Inferior parietal cortex (tissue), 1 donor: ENCODE data around the gene BSPRY.
"Not testable (repeated sequence)": the region's sequence is repeated elsewhere in the genome, so short reads cannot be mapped to it uniquely, and the experiment has no call there.

Experiments used
- DNase-seq: peaks from one replicate; pipeline ENCODE4 v3.0.0-alpha.2; 2016; ENCODE audit errors: extremely low spot score

The BSPRY gene

DNA sequence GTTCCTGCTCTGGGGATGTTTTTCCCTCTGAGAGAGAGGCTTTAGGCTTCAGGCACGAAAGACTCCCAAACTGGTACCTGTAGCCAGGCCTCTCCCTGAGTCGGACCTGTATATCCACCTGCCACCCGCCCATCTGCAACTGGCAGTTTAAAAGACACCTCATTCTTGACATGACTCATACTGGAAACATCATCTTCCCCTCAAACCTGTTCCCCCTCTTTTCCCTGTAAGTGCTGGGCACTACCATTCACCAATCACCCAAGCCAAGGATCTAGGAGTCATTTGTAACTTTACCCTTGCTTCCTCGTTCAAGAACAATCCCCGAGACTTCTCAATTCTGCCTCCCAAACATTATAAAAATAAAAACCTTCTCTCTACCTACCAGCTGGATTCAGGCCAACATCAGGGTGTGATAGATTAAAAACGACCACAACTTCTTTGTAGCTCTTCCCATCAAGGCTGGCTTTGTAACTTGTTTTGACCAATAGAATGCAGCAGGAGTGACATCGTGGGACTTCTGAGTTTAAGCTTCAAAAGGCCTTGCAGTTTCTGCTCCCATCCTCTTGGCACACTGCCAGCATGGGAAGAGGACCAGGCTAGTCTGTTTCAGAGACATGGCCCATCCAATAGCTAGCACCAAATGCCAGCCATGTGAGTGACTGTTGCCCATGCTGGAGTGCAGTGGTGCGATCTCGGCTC lies 7.5 kb upstream of the BSPRY start:
- DNase-seq: no peak

DNA sequence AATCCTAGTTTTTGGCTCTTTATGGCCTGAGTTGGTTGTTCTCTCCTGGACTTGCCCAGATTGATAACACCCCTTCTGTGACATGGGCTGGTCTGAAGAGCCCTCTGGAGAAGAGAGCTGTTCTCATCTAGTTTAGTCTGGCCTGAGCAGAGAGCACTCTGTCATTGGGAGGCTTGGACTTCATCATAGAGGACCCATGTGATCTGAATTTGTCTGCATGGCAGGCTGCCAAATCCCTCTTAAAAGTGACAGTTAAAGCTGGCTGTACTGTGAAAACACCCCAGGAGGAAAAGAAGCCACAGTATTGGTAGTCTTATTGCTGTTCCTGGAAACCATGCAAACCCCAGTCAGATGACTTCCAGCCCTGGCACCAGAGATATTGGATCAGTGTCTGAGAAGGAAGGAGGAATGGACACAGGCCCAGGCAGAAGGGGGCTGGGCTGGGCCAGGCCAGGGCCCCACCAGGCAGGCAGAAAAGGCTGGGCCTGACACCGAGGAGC lies 5.6 kb upstream of the BSPRY start:
- DNase-seq: peak; percentile 84

DNA sequence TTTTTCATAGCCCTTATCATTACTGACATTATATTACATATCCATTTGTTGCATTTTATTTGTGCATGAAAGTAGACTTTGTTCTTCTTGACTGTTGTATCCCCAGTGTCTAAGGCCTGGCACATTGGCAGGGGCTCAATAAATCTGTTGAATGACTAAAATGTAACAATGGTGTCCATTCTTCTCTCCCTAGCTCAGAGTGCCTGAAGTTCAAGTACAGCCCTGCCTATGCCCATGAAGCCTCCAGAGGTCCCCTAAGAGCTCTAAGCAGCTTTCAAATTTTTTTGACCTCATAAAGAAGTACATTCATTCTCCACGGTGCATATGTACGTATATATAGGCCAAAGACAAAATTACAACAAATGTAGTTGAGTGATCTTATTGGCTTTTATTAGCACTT lies 4.2 kb upstream of the BSPRY start:
- DNase-seq: peak; percentile 22

DNA sequence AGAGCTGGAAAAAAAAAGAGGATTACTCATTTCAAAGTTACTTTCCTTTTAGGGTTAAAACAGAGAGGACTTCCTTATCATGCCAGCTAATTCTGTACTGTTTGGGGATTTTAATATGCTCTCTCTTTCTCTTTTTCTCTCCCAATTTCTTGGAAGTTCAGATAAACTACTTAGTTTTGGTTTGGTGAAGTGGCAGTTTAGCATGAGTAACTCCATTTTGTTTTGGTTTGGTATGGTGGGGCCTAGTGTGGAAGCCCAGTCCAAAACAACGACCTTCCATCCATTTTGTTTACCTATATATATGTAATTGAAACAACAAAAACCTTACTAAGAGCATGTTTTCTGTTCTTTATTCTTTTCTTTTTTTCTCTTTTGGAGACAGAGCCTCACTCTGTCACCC lies 3.7 kb upstream of the BSPRY start:
- DNase-seq: no peak

DNA sequence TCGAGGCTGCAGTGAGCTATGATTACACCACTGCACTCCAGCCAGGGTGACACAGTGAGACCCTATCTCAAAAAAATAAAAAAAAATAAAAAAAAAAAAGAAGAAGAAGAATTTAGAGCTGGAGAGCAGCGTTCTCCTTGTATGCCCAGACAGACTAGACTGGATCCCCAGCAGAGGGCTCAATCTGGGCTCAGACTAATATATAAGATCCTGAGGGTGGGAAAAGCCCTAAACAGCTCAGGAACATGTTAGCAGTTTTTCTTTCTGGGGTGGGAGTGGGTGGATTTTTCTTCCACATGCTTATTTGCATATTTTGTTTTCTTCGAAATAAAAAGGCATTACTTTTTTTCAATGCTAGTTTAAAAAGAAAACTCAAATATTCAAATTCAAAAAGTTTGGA lies 904 bp upstream of the BSPRY start:
- DNase-seq: no peak

DNA sequence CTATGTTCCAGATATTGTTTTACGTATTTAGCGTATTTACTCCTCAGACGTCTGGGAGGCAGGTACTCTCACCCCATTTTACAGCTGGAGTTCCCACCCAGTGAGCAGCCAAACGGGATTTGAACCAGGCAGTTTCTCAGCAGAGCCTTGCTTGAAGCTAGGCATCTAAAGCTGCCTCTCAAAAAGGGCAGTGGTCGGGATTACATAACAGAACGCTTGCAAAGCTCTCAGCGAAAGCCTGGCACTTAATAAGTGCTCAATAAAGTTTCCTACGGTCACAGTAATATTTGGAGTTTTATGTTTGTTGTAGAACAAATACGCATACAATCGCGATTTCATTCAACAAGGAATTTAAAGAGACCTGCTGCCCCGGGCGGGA lies 286 bp upstream of the BSPRY start:
- DNase-seq: no peak

DNA sequence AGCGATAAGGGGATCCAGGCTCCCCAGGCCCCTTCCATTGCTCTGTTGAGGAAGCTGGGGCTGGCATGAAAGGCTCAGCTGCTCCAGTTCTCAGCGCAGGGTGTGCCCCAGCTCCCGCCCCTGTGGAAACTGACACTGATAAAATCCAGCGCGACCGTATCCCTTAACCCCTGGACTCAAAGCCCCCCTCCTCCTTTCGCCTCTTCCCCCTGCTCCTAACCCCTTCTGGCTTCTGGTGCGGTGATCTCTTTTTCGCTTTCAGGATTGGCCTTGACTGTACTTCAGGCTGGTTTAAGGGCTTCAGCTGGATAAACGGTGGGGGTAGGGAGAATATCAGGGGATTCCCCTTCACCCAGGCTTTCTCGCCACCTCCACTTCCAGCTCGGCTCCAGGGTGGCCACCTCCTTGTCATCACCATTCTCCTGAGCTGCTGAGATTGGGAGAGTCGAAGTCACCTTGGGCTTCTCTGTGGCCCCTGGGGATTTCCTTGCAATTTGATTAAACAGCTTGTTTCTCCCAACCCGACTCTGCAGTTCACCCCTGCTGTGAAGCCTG lies 843 bp downstream of the BSPRY start:
- no peak for DNase-seq

DNA sequence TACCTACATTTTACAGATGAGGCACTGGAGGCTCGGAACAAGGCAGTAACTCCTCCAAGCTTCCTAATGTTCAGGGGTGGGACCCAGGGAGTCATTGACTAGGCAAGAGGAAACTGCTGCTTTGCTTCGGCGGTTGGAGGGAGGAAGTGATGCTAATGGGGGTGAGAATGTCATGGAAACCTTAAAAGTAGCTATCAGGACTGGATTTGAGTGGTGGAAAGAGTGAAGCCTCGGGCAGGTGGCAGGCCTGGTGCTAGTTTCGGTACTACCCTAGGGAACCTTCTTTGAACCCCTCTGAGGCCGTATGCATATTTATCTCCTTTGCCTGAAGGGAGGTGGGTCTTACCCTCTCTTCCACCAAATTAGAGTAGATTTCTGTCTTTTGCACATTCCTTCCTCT lies 1.6 kb downstream of the BSPRY start:
- DNase-seq: no peak

DNA sequence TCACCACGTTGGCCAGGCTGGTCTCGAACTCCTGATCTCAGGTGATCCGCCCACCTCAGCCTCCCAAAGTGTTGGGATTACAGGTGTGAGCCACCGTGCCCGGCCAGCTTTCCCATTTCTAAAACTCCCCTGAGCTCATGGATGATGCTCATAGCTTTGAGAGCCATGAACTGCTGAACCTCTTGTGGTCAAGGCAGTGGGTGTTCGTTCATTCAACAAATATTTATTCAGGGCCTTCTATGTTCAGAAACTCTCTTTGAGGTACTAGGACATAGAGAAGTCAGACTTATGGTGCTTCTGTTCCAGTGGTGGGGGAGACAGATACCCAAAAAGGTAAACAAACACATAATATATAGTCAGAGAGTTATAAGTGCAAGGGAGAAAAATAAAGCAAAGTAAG lies 2.7 kb downstream of the BSPRY start:
- no peak for DNase-seq

DNA sequence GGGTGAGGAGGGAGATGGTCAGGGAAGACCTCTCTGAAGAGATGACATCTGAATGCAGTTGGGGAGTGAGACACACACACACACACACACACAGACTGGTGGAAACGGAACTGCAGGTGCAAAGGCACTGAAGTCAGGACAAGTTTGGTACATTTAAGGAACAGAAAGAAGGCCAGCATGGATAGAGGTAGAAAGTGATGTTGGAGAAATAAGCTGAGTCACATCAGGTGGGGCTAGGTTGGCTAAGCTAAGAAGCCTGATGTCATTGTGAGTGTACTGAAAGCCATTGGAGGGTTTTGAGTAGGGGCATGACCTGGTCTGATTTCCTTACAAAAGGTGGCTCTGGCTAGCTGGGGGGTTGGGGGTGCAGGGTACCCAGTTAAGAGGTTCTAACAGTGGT lies 3.1 kb downstream of the BSPRY start:
- no peak for DNase-seq

DNA sequence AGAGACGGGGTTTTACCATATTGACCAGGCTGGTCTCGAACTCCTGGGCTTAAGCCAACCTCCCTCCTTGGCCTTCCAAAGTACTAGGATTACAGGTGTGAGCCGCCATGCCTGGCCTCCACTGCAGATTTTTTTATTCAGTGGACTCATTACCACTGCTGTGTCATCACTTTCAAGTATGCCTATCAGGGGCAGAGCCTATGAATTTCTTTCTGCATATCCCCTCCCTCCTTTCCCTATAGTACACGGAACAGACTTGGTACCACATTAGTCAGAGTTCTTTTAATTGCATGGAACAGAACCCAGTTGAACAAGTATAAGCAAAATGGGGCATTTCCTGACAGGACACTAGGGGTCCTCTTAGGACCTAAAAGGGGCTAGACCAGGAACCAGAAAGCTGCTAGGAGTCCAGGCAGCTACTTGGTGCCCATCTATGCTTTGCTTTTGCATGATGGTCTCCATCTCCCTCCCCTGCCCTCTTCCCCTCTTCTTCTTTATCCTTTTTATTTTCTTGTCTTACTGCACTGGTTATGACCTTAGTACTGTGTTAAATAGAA lies 5.8 kb downstream of the BSPRY start:
- no peak for DNase-seq

DNA sequence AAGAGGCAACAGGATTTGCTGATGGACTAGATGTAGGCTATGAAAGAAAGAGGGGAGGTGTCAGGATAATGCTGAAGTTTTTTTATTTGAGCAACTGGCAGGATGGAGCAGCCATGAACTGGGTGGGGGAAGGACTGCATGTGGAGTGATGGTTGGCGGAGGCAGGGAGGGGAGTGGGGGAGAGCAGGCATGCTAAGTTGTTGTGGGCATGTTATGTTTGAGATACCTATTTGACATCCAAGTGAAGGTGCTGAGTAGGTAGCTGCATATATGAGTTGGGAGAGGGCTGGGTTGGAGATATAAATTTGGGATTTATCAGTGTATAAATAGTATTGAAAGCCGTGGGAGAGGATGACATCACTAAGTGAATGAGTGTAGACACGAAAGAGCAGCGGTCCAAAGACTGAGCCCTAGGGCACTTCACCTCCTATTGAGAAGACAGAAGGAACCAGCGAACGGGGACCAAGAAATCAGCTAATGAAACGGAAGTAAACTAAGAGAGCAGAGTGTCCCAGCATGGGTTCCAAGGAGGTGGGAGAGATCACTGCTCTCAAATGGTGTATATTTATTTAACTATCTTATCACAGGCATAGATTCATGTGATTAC lies 7.4 kb downstream of the BSPRY start:
- DNase-seq: no peak

DNA sequence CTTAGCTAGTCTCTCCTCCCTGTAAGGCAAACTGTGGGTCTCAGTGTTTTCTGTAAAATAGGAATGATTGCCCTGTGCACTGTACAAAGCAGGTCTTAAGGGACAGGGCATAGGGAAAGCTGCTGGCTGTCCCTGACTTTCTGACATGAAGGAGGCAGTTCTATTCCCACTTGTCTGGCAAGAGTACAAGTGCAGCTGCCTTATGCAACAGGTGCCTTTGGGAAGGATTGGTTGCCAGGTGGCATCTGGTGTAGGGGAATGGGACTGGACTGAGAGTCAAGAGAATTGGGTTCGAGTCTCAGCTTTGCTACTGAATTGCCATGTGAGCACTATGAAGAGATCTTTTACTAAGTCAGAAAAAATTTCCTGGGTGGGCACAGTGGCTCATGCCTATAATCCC lies 10.0 kb downstream of the BSPRY start:
- no peak for DNase-seq

DNA sequence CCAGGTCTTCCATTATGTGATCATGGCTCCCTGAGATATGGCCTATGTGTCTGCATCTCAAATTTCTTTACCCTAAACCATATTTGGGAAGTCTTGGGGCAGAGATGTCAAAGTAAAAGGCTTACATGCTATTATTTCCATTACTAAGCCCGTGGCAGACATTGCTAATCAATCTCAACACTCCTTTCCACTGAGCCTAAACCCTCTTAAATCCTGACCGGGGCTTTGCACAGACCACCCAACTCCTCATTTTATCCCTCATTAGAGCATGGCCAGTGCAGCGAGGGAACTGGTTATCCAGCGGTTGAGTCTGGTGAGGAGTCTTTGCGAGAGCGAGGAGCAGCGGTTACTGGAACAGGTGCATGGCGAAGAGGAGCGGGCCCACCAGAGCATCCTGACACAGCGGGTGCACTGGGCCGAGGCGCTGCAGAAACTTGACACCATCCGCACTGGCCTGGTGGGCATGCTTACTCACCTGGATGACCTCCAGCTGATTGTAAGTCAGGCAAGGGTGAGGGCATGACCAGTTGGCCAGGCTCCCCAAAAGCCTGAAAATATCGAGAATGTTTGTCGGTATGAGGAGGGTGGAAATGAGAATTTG lies 11.0 kb downstream of the BSPRY start:
- DNase-seq: no peak

DNA sequence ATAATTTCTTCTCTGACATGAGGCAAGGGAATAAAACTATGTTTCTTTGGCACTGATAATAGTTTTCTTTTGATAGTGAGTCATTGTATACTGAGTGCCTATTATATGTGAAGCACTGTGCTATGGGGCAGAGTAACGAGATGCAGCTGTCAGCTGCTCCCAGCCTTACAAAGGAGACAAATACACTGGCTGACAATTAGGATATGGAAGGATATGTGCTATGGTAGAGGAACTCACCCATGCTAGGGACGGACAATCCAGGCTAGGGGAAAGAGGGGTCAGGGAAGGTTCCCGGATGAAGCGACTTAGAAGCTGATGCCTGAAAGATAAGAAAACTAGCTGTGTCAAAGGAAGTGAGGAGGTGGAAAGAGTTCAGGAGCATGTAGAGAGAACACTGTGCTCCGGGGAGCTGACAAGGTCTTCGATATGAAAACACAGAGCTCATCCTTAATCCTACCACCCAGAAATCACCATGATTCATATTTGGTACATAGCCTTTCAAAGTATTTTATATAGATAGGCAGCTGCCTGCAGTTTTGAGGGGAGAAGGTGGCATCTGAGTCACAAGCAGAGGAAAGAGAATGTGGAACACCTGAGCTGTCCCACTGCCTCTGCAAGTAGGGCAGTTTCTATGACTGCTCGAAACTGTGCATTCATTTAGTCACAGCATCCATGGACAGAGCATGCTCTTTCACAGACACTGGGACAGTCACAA lies 12.1 kb downstream of the BSPRY start:
- DNase-seq: no peak

DNA sequence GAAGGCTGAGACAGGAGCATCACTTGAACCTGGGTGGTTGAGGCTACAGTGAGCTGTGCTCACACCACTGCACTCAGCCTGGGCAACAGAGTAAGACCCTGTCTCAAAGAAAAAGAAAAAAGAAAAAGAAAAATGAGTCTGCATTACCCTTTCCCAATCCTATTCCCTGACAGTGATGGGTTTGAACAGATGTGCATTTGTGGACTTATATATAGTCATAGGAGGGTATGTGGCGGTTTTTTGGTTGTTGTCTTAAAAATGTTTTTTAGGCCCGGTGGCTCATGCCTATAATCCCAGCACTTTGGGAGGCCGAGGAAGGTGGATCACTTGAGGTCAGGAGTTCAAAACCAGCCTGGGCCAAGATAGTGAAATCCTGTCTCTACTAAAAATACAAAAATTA lies 14.0 kb downstream of the BSPRY start:
- no peak for DNase-seq

DNA sequence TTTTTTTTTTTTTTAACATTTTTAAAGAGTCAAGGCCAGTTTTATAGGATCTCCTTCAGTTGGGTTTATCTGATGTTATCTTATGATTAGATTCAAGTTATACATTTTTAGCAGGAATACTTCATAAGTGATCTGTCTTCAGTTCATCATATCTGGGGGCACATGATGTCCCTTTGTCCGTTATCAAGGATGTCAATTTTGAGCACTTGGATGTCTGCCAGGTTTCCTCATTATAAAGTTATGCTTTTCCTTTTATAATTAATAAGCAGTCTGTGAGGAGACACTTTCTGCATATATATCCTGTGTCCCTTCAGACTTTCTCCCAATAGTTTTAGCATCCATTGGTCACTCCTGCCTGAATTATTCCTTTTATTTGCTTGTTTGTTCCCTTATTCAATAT lies 15.6 kb downstream of the BSPRY start:
- no peak for DNase-seq

DNA sequence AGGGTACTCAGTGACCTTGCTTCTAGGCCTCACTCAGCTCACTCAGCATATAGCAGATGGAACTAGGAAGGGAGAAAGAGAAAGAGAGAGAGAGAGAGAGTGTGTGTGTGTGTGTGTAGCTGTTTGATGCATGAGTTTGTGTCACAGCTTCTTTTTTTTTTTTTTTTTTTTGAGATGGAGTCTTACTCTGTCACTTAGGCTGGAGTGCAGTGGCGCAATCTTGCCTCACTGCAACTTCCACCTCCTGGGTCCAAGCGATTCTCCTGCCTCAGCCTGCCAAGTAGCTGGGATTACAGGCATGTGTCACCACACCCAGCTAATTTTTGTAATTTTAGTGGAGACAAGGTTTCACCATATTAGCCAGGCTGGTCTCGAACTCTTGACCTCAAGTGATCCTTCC lies 16.3 kb downstream of the BSPRY start:
- DNase-seq: not testable (repeated sequence)

DNA sequence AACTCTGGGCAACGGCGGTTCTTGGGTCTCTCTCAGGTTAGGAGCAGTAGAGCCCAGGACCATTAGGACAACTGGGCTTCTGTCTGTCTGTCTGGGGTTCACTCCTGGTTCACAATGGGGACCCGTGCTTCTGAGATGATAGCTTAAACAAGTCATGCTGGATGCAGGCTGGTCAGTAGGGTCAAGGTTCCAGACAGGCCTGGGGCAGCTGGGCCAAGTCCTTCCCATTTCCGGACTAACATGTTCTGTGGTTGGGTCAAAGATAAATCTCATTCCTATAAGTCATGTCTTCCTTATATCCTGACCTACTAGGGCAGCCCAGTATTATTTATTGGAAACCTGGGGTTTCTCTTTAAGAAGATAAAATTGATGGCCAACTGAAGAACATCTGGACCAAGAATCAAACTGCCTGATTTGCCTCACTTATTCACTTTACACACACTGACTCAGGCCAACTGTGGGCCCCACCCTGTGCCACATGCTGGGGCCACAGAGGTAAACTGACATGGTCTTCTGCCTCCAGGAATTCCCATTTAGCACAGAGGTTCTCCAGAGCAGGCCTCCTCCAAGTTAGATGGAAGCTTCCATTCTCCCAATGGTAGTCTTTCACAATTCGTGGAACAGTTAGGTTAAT lies 19.1 kb downstream of the BSPRY start:
- no peak for DNase-seq

DNA sequence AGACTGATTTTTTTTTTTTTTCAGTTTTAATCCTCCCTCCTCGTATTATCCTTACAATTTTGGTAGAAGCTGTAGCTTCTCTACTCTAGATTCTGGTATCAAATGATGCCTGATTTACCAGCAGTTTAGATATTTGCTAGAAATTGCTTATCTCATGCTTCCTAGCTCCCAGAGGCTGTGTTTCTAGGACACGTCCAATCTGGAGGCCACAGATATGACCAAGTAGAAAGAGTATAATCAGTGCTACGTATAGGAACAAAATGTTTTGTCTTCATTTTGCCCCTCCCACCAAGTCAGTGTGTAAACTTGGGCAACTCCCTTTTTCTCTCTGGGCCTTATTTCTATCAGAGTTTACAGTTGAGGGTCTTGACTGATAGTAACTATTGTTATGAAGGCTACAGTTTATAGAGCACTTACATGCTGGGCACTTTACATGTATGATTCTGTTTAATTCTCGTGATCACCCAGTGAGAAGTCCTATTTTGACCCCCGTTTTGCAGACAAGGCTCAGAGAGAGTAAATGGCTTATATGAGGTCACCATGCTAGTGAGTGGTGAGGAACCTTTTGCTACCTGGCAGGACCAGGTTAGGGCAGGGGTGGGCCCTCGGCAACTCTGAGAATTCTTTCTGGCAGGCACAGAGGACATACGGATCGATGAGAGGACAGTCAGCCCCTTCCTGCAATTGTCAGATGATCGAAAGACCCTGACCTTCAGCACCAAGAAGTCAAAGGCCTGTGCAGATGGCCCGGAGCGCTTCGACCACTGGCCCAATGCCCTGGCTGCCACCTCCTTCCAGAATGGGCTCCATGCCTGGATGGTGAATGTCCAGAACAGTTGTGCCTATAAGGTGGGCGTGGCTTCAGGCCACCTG lies 19.9 kb downstream of the BSPRY start:
- peak; percentile 28 for DNase-seq

DNA sequence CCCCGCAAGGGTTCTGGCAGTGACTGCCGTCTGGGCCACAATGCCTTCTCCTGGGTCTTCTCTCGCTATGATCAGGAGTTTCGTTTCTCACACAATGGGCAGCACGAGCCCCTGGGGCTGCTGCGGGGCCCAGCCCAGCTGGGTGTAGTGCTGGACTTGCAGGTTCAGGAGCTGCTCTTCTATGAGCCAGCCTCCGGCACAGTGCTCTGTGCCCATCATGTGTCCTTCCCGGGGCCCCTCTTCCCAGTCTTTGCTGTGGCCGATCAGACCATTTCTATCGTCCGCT lies 20.5 kb downstream of the BSPRY start:
- no peak for DNase-seq
